ENCODE data around the gene TTLL11.

TTLL11 gene

DNA sequence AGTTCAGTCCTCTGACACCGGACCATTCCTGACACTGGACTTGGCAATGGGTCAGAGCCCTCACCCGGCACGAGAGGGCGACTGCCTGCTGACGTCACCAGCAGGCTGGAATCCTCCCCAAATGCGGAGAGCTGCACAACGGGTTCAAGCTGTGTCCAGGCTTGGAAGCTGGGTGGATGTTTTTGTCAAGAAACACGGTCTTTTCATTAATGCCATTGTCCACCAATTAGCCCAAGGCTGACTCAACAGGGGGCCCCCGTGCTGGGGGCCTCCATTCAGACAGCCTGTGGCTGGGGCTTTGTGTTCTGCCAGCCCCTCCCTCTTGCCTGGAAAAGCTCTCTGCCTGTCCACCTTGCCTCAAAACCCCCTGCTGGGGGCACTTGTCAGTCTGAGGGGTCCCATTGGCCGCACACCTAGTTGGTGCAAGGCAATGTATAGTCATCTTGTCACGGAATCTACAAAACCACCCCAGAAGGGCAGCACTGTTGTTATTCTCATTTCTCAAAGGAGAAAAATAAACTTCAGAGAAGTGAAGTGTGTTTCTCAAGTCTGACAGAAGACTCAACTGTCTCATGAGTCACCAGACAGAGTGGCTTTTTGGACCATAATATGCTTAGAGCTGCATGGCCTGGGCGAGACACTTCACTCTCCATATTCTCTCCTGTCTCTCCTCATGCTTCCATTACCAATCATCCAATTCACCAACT is 41.9 kb upstream of the TTLL11 start:
- no peak overlapping the region for H3K4me3 ChIP-seq (ENCODE audit: low read depth, low read length)
- DNase-seq (ENCODE audit: low read depth) = no peak

DNA sequence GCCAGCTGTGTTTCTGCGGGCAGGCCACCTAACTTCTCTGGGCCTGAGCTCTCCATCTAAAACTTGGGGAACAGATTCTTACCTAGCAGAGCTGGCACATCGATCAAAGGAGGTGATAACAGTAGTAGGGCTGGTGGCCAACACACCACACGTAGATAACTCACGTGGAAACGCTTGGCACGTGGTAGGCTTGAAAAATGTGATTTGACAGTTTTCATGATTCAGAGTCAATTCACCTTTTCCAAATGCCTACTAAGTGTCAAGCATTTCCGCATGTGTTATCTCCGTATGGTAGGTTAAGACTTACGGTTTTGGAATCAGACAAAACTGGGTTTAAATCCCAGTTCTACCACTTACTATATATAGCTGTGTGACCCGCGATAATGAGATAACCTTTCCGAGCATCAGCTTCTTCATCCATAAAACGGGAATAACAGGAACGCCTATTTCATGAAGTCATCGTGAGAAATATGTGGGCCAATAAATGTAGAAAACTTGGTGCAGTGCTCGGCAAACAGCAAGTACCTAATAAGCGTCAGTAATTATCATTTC is 41.0 kb upstream of the TTLL11 start:
- TF ChIP-seq, protein P1, sequence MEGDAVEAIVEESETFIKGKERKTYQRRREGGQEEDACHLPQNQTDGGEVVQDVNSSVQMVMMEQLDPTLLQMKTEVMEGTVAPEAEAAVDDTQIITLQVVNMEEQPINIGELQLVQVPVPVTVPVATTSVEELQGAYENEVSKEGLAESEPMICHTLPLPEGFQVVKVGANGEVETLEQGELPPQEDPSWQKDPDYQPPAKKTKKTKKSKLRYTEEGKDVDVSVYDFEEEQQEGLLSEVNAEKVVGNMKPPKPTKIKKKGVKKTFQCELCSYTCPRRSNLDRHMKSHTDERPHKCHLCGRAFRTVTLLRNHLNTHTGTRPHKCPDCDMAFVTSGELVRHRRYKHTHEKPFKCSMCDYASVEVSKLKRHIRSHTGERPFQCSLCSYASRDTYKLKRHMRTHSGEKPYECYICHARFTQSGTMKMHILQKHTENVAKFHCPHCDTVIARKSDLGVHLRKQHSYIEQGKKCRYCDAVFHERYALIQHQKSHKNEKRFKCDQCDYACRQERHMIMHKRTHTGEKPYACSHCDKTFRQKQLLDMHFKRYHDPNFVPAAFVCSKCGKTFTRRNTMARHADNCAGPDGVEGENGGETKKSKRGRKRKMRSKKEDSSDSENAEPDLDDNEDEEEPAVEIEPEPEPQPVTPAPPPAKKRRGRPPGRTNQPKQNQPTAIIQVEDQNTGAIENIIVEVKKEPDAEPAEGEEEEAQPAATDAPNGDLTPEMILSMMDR (IDR thresholded peaks at IDR 0.05; ENCODE audit: low read depth, low read length, missing control alignments) = no peak
- no peak for DNase-seq (ENCODE audit: low read depth)
- H3K4me3 ChIP-seq (ENCODE audit: low read depth, low read length) = no peak overlapping the region

More for the DNA sequence above, 41.9 kb upstream of the TTLL11 start:
- TF ChIP-seq, protein P1 (IDR thresholded peaks at IDR 0.05; ENCODE audit: low read depth, low read length, missing control alignments) = no peak

DNA sequence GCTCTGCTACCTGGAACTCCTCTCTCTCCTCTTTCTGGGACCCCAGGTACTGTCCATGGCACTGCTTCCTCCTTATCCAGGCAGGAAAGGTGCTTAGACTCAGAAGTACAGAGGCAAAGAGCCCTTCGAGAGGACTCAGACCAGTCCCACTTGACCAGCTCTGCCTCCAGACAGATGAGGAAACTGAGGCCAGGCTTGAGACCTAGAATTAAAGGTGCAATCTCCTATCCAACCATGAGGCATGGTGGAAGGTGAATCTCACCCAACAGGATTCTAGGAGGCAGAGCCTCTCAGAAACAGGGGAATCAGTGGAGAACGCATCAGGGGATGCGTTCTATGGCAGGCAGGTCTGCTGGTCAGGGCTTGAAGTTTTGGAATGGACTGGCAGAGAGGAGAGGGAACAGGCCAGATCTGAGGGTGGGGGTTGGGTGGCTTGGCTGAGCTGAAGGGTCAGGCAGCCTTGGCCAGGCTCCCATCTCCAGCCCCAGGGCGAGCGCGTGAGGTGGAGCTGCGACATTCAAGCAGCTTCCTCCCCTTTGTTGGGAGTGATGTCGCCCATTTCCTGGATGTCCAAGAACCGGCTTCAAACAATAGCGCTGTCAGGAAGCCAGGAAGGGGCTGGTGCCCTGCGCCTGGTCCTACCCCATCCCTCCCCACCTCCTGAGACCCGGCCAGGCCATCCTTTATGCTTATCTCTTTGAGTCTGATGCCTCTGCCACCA is 40.3 kb upstream of the TTLL11 start:
- TF ChIP-seq, protein P1 (IDR thresholded peaks at IDR 0.05; ENCODE audit: low read depth, low read length, missing control alignments) = no peak
- no peak overlapping the region for H3K4me3 ChIP-seq (ENCODE audit: low read depth, low read length)
- no peak for DNase-seq (ENCODE audit: low read depth)

DNA sequence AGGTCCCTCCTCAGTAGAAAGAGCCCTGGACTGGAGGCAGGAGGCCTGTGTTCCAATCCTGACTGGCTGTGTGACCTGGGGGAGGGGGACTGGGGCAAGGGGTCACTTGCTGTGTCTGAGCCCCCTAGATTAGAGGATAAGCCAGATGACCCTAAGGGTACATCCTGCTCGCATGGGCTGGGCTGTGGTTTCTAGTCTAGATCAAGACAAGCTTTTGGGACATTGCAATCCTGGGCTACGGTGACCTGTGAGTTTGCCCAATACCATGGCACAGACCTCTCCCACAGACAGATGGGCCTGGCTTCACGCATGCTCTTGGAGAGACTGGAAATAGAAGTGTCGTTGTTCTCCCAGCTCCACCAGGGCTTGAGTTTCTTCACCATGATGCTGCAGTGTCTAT is 39.4 kb upstream of the TTLL11 start:
- no peak for DNase-seq (ENCODE audit: low read depth)
- H3K4me3 ChIP-seq (ENCODE audit: low read depth, low read length) = no peak overlapping the region
- TF ChIP-seq, protein P1 (IDR thresholded peaks at IDR 0.05; ENCODE audit: low read depth, low read length, missing control alignments) = no peak

DNA sequence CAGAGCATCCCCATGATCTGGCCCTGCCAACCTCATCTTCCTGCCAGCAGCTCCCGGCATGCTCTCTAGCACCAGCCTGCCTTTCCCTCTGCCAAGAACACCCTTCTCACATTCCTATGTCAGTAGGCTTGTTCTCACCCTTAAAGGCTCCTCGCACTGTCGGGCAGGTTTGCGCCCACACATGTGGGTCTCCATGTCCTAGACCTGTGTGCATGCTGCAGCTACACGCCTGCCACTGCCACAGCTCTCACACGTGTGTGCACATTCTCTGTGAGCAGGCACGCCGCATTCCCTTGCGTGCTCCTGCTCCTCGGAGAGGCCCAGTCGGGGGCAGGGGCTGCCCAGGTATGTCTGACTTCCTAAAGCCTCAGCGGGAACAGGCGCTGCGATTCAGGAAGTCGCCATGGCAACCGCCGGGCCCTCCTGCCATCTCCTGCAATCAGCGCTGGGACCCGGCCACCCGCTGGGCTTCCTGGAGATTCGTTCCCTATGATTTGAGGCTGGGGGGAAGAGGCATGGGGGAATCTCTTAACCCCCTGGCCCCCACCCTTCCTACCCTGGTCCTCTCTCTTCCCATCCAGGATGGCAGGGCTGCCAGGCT is 38.4 kb upstream of the TTLL11 start:
- no peak overlapping the region for H3K4me3 ChIP-seq (ENCODE audit: low read depth, low read length)
- DNase-seq (ENCODE audit: low read depth) = no peak

DNA sequence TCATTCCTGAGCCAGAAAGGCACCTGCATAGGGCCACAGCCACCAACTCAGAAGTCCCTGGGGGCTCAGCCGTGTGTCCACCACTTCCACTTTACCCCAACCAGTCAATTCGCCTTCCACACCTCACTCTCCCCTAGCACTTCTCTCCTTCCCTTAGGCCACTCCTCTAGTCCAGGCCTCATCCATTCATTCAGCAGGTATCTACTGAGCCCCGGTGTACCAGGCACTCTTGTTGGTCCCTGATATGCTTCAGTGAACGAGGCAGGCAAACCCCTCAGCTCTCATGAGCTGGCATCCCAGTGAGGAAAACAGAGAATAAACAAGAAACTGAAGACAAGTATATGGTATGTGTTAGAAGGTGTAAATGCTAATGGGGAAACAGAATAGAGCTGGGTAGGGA is 37.7 kb upstream of the TTLL11 start:
- TF ChIP-seq, protein P1 (IDR thresholded peaks at IDR 0.05; ENCODE audit: low read depth, low read length, missing control alignments) = no peak
- DNase-seq (ENCODE audit: low read depth) = no peak
- H3K4me3 ChIP-seq (ENCODE audit: low read depth, low read length) = no peak overlapping the region

More for the DNA sequence above, 38.4 kb upstream of the TTLL11 start:
- TF ChIP-seq, protein P1 (IDR thresholded peaks at IDR 0.05; ENCODE audit: low read depth, low read length, missing control alignments) = no peak

All from GM12864 (cell line).